HepG2 (cell line): ENCODE measurements around the gene ZNF846. TPM values are rescaled to one million over a fixed set of nuclear protein-coding genes. Genes with fewer than 3 reads are reported as not detected.

Experiments
- ELF3 ChIP-seq: IDR thresholded peaks from 2 replicates; pipeline ENCODE4 v1.6.1; 2016; ENCODE audit warnings: missing genetic modification reagents, missing compliant biosample characterization
- ERF ChIP-seq: IDR thresholded peaks from 2 replicates; pipeline ENCODE4 v1.6.1; 2018; ENCODE audit warnings: missing biosample characterization, missing genetic modification reagents
- ETV5 ChIP-seq: IDR thresholded peaks from 2 replicates; pipeline ENCODE4 v1.6.1; 2018; ENCODE audit warnings: missing biosample characterization, missing genetic modification reagents, inconsistent platforms, borderline replicate concordance
- IKZF4 ChIP-seq: sonication (generic); formaldehyde crosslinking; IDR thresholded peaks from 2 replicates; pipeline ENCODE4 v1.5.1; 2020; ENCODE audit warnings: borderline replicate concordance, mild to moderate bottlenecking, low read depth, missing genetic modification reagents; ENCODE audit errors: not compliant biosample characterization
- MXD4 ChIP-seq: IDR thresholded peaks from 2 replicates; pipeline ENCODE4 v1.6.1; 2016; ENCODE audit warnings: mild to moderate bottlenecking, missing biosample characterization, missing genetic modification reagents
- NR2F2 ChIP-seq: IDR thresholded peaks from 2 replicates; pipeline ENCODE4 v1.6.1; 2012; ENCODE audit warnings: low read depth, inconsistent platforms, borderline replicate concordance
- RBAK ChIP-seq: sonication (generic); formaldehyde crosslinking; IDR thresholded peaks from 2 replicates; pipeline ENCODE4 v1.5.1; 2020; ENCODE audit warnings: mild to moderate bottlenecking, missing genetic modification reagents
- SAFB2 ChIP-seq: sonication (generic); formaldehyde crosslinking; IDR thresholded peaks from 2 replicates; pipeline ENCODE4 v1.5.1; 2020; ENCODE audit warnings: missing genetic modification reagents, low read depth, mild to moderate bottlenecking, borderline replicate concordance
- TAF15 ChIP-seq: fragments of 200-400 bp; formaldehyde crosslinking; IDR thresholded peaks from one replicate; pipeline ENCODE4 v1.6.1; 2018; ENCODE audit warnings: mild to moderate bottlenecking, low read depth, low read length; ENCODE audit not compliant: poor library complexity, severe bottlenecking
- THAP11 ChIP-seq: IDR thresholded peaks from 2 replicates; pipeline ENCODE4 v1.6.1; 2016; ENCODE audit warnings: missing biosample characterization, missing genetic modification reagents
- ZBTB3 ChIP-seq: sonication (generic); formaldehyde crosslinking; IDR thresholded peaks from 2 replicates; pipeline ENCODE4 v1.4.0; 2020; ENCODE audit warnings: low read depth, mild to moderate bottlenecking, moderate library complexity, missing genetic modification reagents, borderline replicate concordance
- ZMYM3 ChIP-seq: sonication (generic); formaldehyde crosslinking; IDR thresholded peaks from 2 replicates; pipeline ENCODE4 v1.5.1; 2020; ENCODE audit warnings: mild to moderate bottlenecking, missing genetic modification reagents
- ZNF20 ChIP-seq: sonication (generic); formaldehyde crosslinking; IDR thresholded peaks from 2 replicates; pipeline ENCODE4 v1.4.0; 2020; ENCODE audit warnings: mild to moderate bottlenecking, moderate library complexity, missing genetic modification reagents
- ZNF251 ChIP-seq: sonication (generic); formaldehyde crosslinking; IDR thresholded peaks from 2 replicates; pipeline ENCODE4 v1.9.0; 2021; ENCODE audit warnings: mild to moderate bottlenecking, missing genetic modification reagents
- ZNF331 ChIP-seq: sonication (generic); formaldehyde crosslinking; IDR thresholded peaks from 2 replicates; pipeline ENCODE4 v1.4.0; 2020; ENCODE audit warnings: missing genetic modification reagents
- ZNF432 ChIP-seq: sonication (generic); formaldehyde crosslinking; IDR thresholded peaks from 2 replicates; pipeline ENCODE4 v1.5.0; 2020; ENCODE audit warnings: missing genetic modification reagents, mild to moderate bottlenecking, borderline replicate concordance
- ZNF552 ChIP-seq: sonication (generic); formaldehyde crosslinking; IDR thresholded peaks from 2 replicates; pipeline ENCODE4 v1.9.0; 2022; ENCODE audit warnings: missing genetic modification reagents, mild to moderate bottlenecking, borderline replicate concordance
- ZNF788 ChIP-seq: sonication (generic); formaldehyde crosslinking; IDR thresholded peaks from 2 replicates; pipeline ENCODE4 v1.5.0; 2020; ENCODE audit warnings: mild to moderate bottlenecking, missing genetic modification reagents, borderline replicate concordance
- ZNF816 ChIP-seq: sonication (generic); formaldehyde crosslinking; IDR thresholded peaks from 2 replicates; pipeline ENCODE4 v1.8.0; 2022; ENCODE audit warnings: missing genetic modification reagents, mild to moderate bottlenecking, borderline replicate concordance
- ZSCAN9 ChIP-seq: IDR thresholded peaks from 2 replicates; pipeline ENCODE4 v1.6.1; 2016; ENCODE audit warnings: borderline replicate concordance
- polyA plus RNA-seq, 8 experiments: library from polyadenylated mRNA; depleted of rRNA in 3 of 8; stranded (reverse) in 7 of 8; unstranded in 1 of 8; fragments of >200 nt; fragmentation: Illumina TruSeq in 4 of 8; extraction: Trizol in 4 of 8; gene quantifications; 2 replicates each; pipeline versions ENCODE4 v1.2.1 to v1.2.3, GENCODE V29; 2011 to 2016; ENCODE audit warnings: low read depth in 4 of 8, missing spikeins in 1 of 8, mixed read lengths in 1 of 8; ENCODE audit not compliant: insufficient read depth in 1 of 8
- total RNA-seq, 5 experiments: library from RNA; depleted of rRNA; stranded (reverse); fragments of >200 nt; fragmentation: Illumina TruSeq; extraction: Trizol; gene quantifications; 2 replicates each; pipeline ENCODE4 v1.2.3, GENCODE V29; 2016; ENCODE audit warnings: low read depth in 1 of 5
- TF ChIP-seq, protein P1 (sequence below): sonication (generic); formaldehyde crosslinking; IDR thresholded peaks from 2 replicates; pipeline ENCODE4 v1.4.0; 2020; ENCODE audit warnings: missing genetic modification reagents, borderline replicate concordance
- TF ChIP-seq, protein P2 (sequence below): sonication (generic); formaldehyde crosslinking; IDR thresholded peaks from 2 replicates; pipeline ENCODE4 v1.8.0; 2022; ENCODE audit warnings: mild to moderate bottlenecking, missing genetic modification reagents, borderline replicate concordance
- TF ChIP-seq, protein P3 (sequence below): IDR thresholded peaks from 2 replicates; pipeline ENCODE4 v1.6.1; 2012; ENCODE audit warnings: low read depth, low read length, improper control_type of control experiment
- TF ChIP-seq, protein P4 (sequence below): sonication (generic); formaldehyde crosslinking; IDR thresholded peaks from 2 replicates; pipeline ENCODE4 v1.5.0; 2020; ENCODE audit warnings: missing genetic modification reagents

ZNF846 gene
- total and polyA plus RNA-seq, 2 of the 13 experiments (the other 11 are each of a cell fraction or from before 2014, with no cell fraction given): 4.8 to 5.4 TPM

DNA sequence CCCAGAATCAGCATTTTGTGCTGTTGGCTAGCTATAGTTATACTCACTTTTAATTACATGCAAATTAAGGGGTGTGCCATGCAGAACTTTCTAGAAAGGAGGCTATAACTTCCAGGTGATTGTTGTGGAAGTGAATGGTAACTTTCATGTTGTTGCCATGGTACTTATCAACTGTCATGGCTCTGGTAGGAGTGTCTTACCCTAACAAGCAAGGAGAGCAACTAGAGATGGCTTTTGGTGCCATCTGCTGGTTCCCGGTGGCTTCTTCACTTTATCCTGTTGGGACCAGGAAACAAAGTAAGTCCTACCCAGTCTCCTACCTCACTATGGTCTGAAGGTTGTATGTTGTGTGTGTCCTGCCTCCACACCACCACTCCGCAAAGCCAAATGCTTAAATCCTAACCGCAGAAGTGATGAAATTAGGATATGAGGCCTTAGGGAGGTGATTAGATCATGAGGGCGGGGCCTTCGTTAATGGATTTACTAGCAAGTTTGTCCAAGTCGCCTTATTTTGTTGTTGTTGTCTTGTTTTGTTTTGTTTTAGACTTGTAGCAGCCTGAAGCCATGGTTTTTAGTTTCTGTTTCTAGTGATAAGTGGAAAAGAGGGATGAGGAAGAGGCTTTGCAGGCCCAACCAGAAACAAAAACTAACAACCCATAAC, 27.7 kb upstream of the ZNF846 start (continued):
- TF ChIP-seq ZNF432 (CRISPR knock-in tag) (no peak), ZNF788 (no peak), ELF3 (CRISPR knock-in tag) (peak; percentile 65; the same call in 1 of the 2 replicates), ZNF251 (no peak), MXD4 (CRISPR knock-in tag) (no peak), ETV5 (CRISPR knock-in tag) (peak; percentile 38; the same call in 1 of the 2 replicates), ZNF331 (0 out of 2 replicates have a peak, but pooled peaks have one; percentile 24), THAP11 (0 out of 2 replicates have a peak, but pooled peaks have one; percentile 25), NR2F2 (no peak), ZNF552 (CRISPR knock-in tag) (no peak), SAFB2 (CRISPR knock-in tag) (no peak), ZBTB3 (CRISPR knock-in tag) (no peak), ZNF20 (CRISPR knock-in tag) (no peak), ZSCAN9 (CRISPR knock-in tag) (no peak), ZMYM3 (CRISPR knock-in tag) (peak; percentile 43; the same call in 1 of the 2 replicates), ERF (CRISPR knock-in tag) (no peak), RBAK (CRISPR knock-in tag) (no peak), IKZF4 (CRISPR knock-in tag) (no peak), TAF15 (no peak), ZNF816 (CRISPR knock-in tag) (no peak)
- TF ChIP-seq, protein P1, sequence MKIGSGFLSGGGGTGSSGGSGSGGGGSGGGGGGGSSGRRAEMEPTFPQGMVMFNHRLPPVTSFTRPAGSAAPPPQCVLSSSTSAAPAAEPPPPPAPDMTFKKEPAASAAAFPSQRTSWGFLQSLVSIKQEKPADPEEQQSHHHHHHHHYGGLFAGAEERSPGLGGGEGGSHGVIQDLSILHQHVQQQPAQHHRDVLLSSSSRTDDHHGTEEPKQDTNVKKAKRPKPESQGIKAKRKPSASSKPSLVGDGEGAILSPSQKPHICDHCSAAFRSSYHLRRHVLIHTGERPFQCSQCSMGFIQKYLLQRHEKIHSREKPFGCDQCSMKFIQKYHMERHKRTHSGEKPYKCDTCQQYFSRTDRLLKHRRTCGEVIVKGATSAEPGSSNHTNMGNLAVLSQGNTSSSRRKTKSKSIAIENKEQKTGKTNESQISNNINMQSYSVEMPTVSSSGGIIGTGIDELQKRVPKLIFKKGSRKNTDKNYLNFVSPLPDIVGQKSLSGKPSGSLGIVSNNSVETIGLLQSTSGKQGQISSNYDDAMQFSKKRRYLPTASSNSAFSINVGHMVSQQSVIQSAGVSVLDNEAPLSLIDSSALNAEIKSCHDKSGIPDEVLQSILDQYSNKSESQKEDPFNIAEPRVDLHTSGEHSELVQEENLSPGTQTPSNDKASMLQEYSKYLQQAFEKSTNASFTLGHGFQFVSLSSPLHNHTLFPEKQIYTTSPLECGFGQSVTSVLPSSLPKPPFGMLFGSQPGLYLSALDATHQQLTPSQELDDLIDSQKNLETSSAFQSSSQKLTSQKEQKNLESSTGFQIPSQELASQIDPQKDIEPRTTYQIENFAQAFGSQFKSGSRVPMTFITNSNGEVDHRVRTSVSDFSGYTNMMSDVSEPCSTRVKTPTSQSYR (CRISPR knock-in tag): no peak
- TF ChIP-seq, protein P2, sequence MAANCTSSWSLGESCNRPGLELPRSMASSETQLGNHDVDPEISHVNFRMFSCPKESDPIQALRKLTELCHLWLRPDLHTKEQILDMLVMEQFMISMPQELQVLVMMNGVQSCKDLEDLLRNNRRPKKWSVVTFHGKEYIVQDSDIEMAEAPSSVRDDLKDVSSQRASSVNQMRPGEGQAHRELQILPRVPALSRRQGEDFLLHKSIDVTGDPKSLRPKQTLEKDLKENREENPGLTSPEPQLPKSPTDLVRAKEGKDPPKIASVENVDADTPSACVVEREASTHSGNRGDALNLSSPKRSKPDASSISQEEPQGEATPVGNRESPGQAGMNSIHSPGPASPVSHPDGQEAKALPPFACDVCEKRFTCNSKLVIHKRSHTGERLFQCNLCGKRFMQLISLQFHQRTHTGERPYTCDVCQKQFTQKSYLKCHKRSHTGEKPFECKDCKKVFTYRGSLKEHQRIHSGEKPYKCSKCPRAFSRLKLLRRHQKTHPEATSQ (CRISPR knock-in tag): no peak
- TF ChIP-seq, protein P3, sequence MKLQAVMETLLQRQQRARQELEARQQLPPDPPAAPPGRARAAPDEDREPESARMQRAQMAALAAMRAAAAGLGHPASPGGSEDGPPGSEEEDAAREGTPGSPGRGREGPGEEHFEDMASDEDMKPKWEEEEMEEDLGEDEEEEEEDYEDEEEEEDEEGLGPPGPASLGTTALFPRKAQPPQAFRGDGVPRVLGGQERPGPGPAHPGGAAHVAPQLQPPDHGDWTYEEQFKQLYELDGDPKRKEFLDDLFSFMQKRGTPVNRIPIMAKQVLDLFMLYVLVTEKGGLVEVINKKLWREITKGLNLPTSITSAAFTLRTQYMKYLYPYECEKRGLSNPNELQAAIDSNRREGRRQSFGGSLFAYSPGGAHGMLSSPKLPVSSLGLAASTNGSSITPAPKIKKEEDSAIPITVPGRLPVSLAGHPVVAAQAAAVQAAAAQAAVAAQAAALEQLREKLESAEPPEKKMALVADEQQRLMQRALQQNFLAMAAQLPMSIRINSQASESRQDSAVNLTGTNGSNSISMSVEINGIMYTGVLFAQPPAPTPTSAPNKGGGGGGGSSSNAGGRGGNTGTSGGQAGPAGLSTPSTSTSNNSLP: peak; percentile 96
- TF ChIP-seq, protein P4, sequence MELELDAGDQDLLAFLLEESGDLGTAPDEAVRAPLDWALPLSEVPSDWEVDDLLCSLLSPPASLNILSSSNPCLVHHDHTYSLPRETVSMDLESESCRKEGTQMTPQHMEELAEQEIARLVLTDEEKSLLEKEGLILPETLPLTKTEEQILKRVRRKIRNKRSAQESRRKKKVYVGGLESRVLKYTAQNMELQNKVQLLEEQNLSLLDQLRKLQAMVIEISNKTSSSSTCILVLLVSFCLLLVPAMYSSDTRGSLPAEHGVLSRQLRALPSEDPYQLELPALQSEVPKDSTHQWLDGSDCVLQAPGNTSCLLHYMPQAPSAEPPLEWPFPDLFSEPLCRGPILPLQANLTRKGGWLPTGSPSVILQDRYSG (CRISPR knock-in tag): no peak
